CD8-positive, alpha-beta memory T cell (primary cell): ENCODE data around the gene SCGB2B2. TPM values are rescaled to one million over a fixed set of nuclear protein-coding genes. Genes with fewer than 3 reads are reported as not detected.

ENCODE experiments used
- CTCF ChIA-PET: fragments of 350-600 bp; sonication (Branson Sonifier 250); formaldehyde crosslinking; loops from one replicate; lab custom pipeline; 2021; ENCODE audit warnings: antibody characterized with exemption; lab: Charles Lee
- POLR2A ChIA-PET: fragments of 350-600 bp; sonication (Branson Sonifier 250); formaldehyde crosslinking; loops from one replicate; lab custom pipeline; 2021; ENCODE audit warnings: antibody characterized with exemption; lab: Charles Lee
- DNase-seq, 5 donors: peaks; one replicate each; pipeline versions ENCODE4 v3.0.0 to v3.0.0-alpha.2; 2020 to 2022; ENCODE audit warnings: mixed read lengths in 1 of 5
- H3K27ac ChIP-seq: one replicate; pipeline ENCODE4 v1.7.0; 2013; ENCODE audit warnings: low read depth, mild to moderate bottlenecking, low read length, moderate library complexity
- H3K27me3 ChIP-seq: 2 replicates; pipeline ENCODE4 v1.7.0; 2013; ENCODE audit warnings: low read length, mild to moderate bottlenecking; ENCODE audit not compliant: insufficient read depth, poor library complexity, severe bottlenecking
- H3K36me3 ChIP-seq: 2 replicates; pipeline ENCODE4 v1.7.0; 2013; ENCODE audit warnings: mild to moderate bottlenecking, low read length, moderate library complexity; ENCODE audit not compliant: insufficient read depth
- H3K4me1 ChIP-seq: 2 replicates; pipeline ENCODE4 v1.7.0; 2013; ENCODE audit warnings: mild to moderate bottlenecking, low read length, moderate library complexity; ENCODE audit not compliant: insufficient read depth
- H3K4me3 ChIP-seq: 2 replicates; pipeline ENCODE4 v1.7.0; 2013; ENCODE audit warnings: mild to moderate bottlenecking, low read length
- H3K9me3 ChIP-seq: 2 replicates; pipeline ENCODE4 v1.7.0; 2013; ENCODE audit warnings: mild to moderate bottlenecking, low read length
- H3K27ac Mint-ChIP-seq, 8 donors: one replicate each; pipeline ENCODE4 v1.8.0; 2020 to 2021; ENCODE audit warnings: mixed read lengths in 8 of 8, mild to moderate bottlenecking in 6 of 8, inconsistent platforms in 3 of 8, moderate library complexity in 3 of 8
- H3K27me3 Mint-ChIP-seq, 2 donors: one replicate each; pipeline ENCODE4 v1.8.0; 2020 to 2021; ENCODE audit warnings: mixed read lengths in 2 of 2, mild to moderate bottlenecking in 1 of 2, moderate library complexity in 1 of 2
- H3K36me3 Mint-ChIP-seq, 3 donors: one replicate each; pipeline ENCODE4 v1.8.0; 2020 to 2021; ENCODE audit warnings: mixed read lengths in 3 of 3, inconsistent platforms in 1 of 3, mild to moderate bottlenecking in 1 of 3
- H3K4me1 Mint-ChIP-seq, 3 donors: one replicate each; pipeline ENCODE4 v1.8.0; 2020 to 2021; ENCODE audit warnings: mixed read lengths in 3 of 3, inconsistent platforms in 1 of 3, mild to moderate bottlenecking in 1 of 3
- H3K4me3 Mint-ChIP-seq, 7 donors: one replicate each; pipeline ENCODE4 v1.8.0; 2020 to 2021; ENCODE audit warnings: mixed read lengths in 7 of 7, mild to moderate bottlenecking in 6 of 7, moderate library complexity in 4 of 7, inconsistent platforms in 2 of 7
- H3K9me3 Mint-ChIP-seq, 5 donors: one replicate each; pipeline ENCODE4 v1.8.0; 2020 to 2022; ENCODE audit warnings: mixed read lengths in 5 of 5, mild to moderate bottlenecking in 3 of 5, moderate library complexity in 2 of 5, inconsistent platforms in 1 of 5
- polyA plus RNA-seq: library from polyadenylated mRNA; unstranded; fragments of 300-500 nt; fragmentation: Illumina TruSeq; gene quantifications from one replicate; pipeline ENCODE4 v1.2.3, GENCODE V29; 2021
- total RNA-seq, 2 experiments: library from RNA; stranded (reverse); gene quantifications; one replicate each; pipeline ENCODE4 v1.2.3, GENCODE V29; 2021

The SCGB2B2 gene
- total and polyA plus RNA-seq, 3 experiments from 2014 or later: 0.22 to 0.29 TPM; not detected in 1

DNA sequence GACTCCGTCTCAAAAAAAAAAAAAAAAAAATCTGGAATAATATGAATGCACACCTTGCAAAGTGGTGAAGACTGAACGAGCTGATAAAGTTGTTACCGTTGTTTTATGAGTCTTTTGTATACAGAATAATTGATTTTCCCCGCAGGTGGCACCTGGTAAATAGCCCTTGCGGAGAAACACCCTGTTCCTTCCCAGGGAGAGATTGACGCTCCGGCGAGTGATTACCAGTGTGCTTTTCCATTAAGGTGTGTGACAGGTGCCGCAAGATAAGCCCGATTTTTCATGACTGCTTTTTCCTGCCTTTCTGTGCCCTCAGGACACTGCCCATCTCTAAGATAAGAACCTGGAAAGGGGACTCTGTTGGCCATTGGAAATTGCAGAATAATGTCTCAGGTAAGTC lies 1.5 kb upstream of the SCGB2B2 start:
- peak overlapping the region; percentile 95 to 100 (median 99) for H3K4me3 Mint-ChIP-seq
- peaks cover 31% of the 10 kb centered on the region for H3K36me3 ChIP-seq

DNA sequence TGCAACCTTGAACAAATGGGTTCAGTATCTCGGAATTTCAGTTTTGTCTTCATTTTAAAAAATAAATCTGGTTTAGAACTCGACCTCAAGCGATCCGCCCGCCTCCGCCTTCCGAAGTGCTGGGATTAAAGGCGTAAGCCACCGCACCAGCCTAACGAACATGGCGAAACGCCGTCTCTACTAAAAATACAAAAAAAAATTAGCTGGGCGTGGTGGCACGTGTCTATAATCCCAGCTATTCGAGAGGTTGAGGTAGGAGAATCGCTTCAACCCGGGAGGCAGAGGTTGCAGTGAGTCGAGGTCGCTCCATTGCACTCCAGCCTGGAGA lies 1.1 kb upstream of the SCGB2B2 start:
- peaks cover 28 to 43% (median 42%) of the 10 kb centered on the region in 3 donors for H3K4me1 Mint-ChIP-seq
- CTCF ChIA-PET: interaction anchor here (0.7 to 0.8 kb wide), 2 partner anchors 9 to 323 kb away, joined by 3 read pairs; no protein-coding TSS in a partner anchor

More for the DNA sequence above, 1.5 kb upstream of the SCGB2B2 start:
- Mint-ChIP-seq H3K9me3 (peaks cover 17 to 41% (median 31%) of the 10 kb centered on the region in 5 donors), H3K27me3 (peaks cover 11 to 19% of the 10 kb centered on the region in 2 donors), H3K36me3 (peaks cover 30 to 62% (median 55%) of the 10 kb centered on the region in 3 donors), H3K4me1 (peaks cover 28 to 43% (median 42%) of the 10 kb centered on the region in 3 donors), H3K27ac (peak overlapping the region; percentile 67 to 100 (median 96))
- ChIA-PET POLR2A (interaction anchor here (0.6 to 1.6 kb wide), 3 partner anchors 55 to 1289 kb away, joined by 3 to 12 read pairs (median 10); partner anchors contain the start of gene ZNF181), CTCF (interaction anchor here (0.8 kb wide), 1 partner anchor 9 kb away, joined by 3 read pairs; no protein-coding TSS in a partner anchor)
- DNase-seq: no peak
- Histone ChIP-seq H3K4me1 (peaks cover 17% of the 10 kb centered on the region), H3K27me3 (no peaks in the 10 kb centered on the region), H3K4me3 (peak overlapping the region; percentile 97), H3K27ac (no peak overlapping the region), H3K9me3 (peaks cover 3% of the 10 kb centered on the region)

DNA sequence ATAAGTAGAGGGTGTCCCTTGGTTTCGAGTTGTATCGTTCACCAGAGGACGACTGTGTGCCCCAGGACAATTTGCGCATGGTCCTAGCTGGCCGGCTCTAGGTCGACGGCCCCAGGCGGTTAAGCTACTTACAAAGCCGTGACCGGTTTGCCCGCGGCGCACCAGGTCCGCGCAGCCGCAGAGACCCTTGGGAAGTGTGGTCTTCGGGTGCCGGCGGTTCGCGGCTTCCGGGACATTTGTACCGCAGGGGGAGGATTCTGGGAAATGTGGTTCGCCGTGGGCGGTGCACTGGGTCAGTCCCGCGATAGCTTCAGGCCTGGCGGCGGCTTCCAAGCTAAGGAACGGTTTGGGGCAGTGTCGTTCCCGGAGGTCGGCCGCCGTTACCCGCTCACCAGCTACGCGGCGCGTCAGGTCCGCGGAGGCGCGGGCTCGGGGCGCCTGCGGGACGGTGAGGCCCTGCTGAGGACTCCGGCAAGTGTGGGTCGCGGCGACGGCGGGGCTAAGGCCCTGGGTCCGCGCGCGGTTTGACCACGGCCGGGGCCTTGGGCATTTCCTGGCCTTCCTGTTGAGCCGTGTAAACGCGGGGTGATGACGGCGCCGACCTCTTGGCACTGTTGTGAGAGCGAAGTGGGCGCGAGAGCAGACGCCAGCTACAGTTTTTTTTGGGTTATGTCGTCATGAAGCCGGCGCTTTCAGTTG lies 576 bp upstream of the SCGB2B2 start, which contains the start of gene ZNF302:
ZNF302 (plus strand) TSS at position 293 of the 699 bp plus-strand sequence. CDS start 1,127 bp downstream, outside the sequence.
- Mint-ChIP-seq H3K27me3 (peaks cover 11 to 28% of the 10 kb centered on the region in 2 donors), H3K27ac (peak within 1 kb of the TSS; percentile 94 to 100 (median 99)), H3K9me3 (peaks cover 10 to 34% (median 25%) of the 10 kb centered on the region in 5 donors), H3K4me1 (peaks cover 28 to 43% (median 42%) of the 10 kb centered on the region in 3 donors), H3K4me3 (peak within 1 kb of the TSS; percentile 95 to 100 (median 99)), H3K36me3 (peaks cover 26 to 53% (median 46%) of the 10 kb centered on the region in 3 donors)
- H3K27me3 ChIP-seq: no peaks in the 10 kb centered on the region
- H3K4me1 ChIP-seq: peaks cover 17% of the 10 kb centered on the region
- peaks cover 25% of the 10 kb centered on the region for H3K36me3 ChIP-seq
- ChIA-PET CTCF (interaction anchor here (0.7 to 0.8 kb wide), 2 partner anchors 10 to 323 kb away, joined by 3 read pairs; no protein-coding TSS in a partner anchor), POLR2A (interaction anchor here (0.6 to 1.6 kb wide), 3 partner anchors 56 to 1290 kb away, joined by 7 to 12 read pairs (median 10); partner anchors contain the start of gene ZNF181)
- H3K9me3 ChIP-seq: peaks cover 3% of the 10 kb centered on the region
- peak within 1 kb of the TSS; percentile 78 for H3K27ac ChIP-seq
- peak; percentile 88 to 94 (median 92) for DNase-seq
- H3K4me3 ChIP-seq: peak within 1 kb of the TSS; percentile 97

More for the DNA sequence above, 1.1 kb upstream of the SCGB2B2 start:
- H3K27me3 ChIP-seq: no peaks in the 10 kb centered on the region
- H3K36me3 Mint-ChIP-seq: peaks cover 31 to 58% (median 51%) of the 10 kb centered on the region in 3 donors
- DNase-seq: no peak
- peaks cover 11 to 23% of the 10 kb centered on the region in 2 donors for H3K27me3 Mint-ChIP-seq
- peaks cover 15 to 39% (median 30%) of the 10 kb centered on the region in 5 donors for H3K9me3 Mint-ChIP-seq
- H3K27ac ChIP-seq: peak overlapping the region; percentile 78
- peaks cover 30% of the 10 kb centered on the region for H3K36me3 ChIP-seq
- H3K4me3 ChIP-seq: peak overlapping the region; percentile 97
- H3K4me3 Mint-ChIP-seq: peak overlapping the region; percentile 95 to 100 (median 99)
- peak overlapping the region; percentile 82 to 100 (median 98) for H3K27ac Mint-ChIP-seq
- POLR2A ChIA-PET: interaction anchor here (0.6 to 1.6 kb wide), 4 partner anchors 56 to 1289 kb away, joined by 3 to 12 read pairs (median 8); partner anchors contain the start of gene ZNF181
- peaks cover 3% of the 10 kb centered on the region for H3K9me3 ChIP-seq
- peaks cover 17% of the 10 kb centered on the region for H3K4me1 ChIP-seq

DNA sequence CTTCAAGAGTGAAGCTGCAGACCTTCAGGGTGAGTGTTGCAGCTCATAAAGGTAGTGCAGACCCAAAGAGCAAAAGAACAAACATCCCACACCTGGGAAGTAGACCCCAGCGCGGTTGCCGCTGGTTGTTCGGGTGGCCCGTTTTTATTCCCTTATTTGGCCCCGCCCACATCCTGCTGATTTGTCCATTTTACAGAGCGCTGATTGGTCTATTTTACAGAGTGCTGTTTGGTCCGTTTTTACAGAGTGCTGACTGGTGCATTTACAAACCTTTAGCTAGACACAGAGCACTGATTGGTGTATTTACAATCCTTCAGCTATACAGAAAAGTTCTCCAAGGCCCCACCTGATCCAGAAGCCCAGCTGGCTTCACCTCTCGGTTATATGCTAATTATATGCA lies 1.0 kb downstream of the SCGB2B2 start:
- peak overlapping the region in 3 of 8 donors; percentile 17 to 99 (median 21) for H3K27ac Mint-ChIP-seq
- H3K4me3 Mint-ChIP-seq: peak overlapping the region in 5 of 7 donors; percentile 28 to 100 (median 95)
- peaks cover 21 to 38% (median 31%) of the 10 kb centered on the region in 3 donors for H3K36me3 Mint-ChIP-seq
- Histone ChIP-seq H3K4me1 (peaks cover 17% of the 10 kb centered on the region), H3K27ac (no peak overlapping the region), H3K27me3 (no peaks in the 10 kb centered on the region), H3K9me3 (no peaks in the 10 kb centered on the region), H3K4me3 (no peak overlapping the region), H3K36me3 (peaks cover 11% of the 10 kb centered on the region)
- DNase-seq: no peak
- ChIA-PET CTCF (interaction anchor here (1.6 kb wide), 1 partner anchor 37 kb away, joined by 4 read pairs; no protein-coding TSS in a partner anchor), POLR2A (no interaction called here)
- peaks cover 11 to 32% of the 10 kb centered on the region in 2 donors for H3K27me3 Mint-ChIP-seq
- peaks cover 28 to 43% (median 42%) of the 10 kb centered on the region in 3 donors for H3K4me1 Mint-ChIP-seq
- H3K9me3 Mint-ChIP-seq: peaks cover 4 to 23% (median 14%) of the 10 kb centered on the region in 5 donors

DNA sequence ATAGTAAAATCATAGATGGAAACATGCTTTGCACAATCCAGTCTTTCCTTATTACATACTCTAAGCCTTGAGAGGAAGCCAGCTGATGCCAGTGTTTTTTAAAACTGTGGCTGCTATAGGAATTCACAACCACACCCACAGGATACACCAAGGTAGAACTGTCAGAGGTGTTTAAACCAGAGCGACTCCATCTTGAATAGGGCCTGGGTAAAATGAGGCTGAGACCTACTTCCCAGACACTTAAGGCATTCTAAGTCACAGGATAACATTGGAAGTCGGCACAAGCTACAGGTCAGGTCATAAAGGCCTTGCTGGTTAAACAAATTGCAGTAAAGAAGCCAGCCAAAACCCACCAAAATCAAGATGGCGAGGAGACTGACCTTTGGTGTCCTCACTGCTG lies 1.7 kb downstream of the SCGB2B2 start:
- Histone ChIP-seq H3K27ac (no peak overlapping the region), H3K9me3 (no peaks in the 10 kb centered on the region), H3K27me3 (no peaks in the 10 kb centered on the region), H3K36me3 (peaks cover 11% of the 10 kb centered on the region), H3K4me3 (no peak overlapping the region), H3K4me1 (peaks cover 17% of the 10 kb centered on the region)
- peak overlapping the region in 1 of 8 donors; percentile 13 for H3K27ac Mint-ChIP-seq
- peak overlapping the region in 2 of 7 donors; percentile 51 to 63 for H3K4me3 Mint-ChIP-seq
- POLR2A ChIA-PET: no interaction called here
- peaks cover 16 to 31% (median 25%) of the 10 kb centered on the region in 3 donors for H3K36me3 Mint-ChIP-seq
- no peak for DNase-seq
- CTCF ChIA-PET: interaction anchor here (1.6 kb wide), 1 partner anchor 36 kb away, joined by 4 read pairs; no protein-coding TSS in a partner anchor
- peaks cover 11 to 32% of the 10 kb centered on the region in 2 donors for H3K27me3 Mint-ChIP-seq
- peaks cover 28 to 37% (median 37%) of the 10 kb centered on the region in 3 donors for H3K4me1 Mint-ChIP-seq
- H3K9me3 Mint-ChIP-seq: peaks cover 0 to 19% (median 8%) of the 10 kb centered on the region in 5 donors

DNA sequence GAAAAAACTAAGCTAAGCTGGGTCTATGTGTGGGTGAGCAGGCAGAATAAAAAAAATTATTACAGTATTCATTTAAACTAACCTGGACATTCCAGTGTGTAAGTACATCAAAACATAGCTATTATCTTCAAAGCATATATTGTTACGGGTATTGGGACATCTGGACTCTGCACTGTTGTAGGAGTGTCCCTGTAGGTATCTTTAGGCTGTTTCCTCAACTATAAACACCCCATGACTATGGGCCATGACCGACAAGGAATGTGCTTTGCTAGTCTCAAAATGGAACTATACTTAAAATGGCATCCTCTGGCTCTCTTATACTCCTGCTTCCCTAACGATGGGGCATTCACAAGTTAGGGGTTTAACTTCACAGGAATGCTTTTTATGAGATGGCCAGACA lies 3.4 kb downstream of the SCGB2B2 start:
- H3K27ac Mint-ChIP-seq: no peak overlapping the region
- peak overlapping the region in 1 of 7 donors; percentile 72 for H3K4me3 Mint-ChIP-seq
- peaks cover 13 to 32% of the 10 kb centered on the region in 2 donors for H3K27me3 Mint-ChIP-seq
- H3K36me3 Mint-ChIP-seq: peaks cover 5 to 15% (median 10%) of the 10 kb centered on the region in 3 donors
- peaks cover 11% of the 10 kb centered on the region for H3K4me1 ChIP-seq
- ChIA-PET POLR2A (no interaction called here), CTCF (interaction anchor here (1.2 kb wide), 1 partner anchor 21 kb away, joined by 3 read pairs; no protein-coding TSS in a partner anchor)
- no peaks in the 10 kb centered on the region for H3K9me3 ChIP-seq
- H3K4me3 ChIP-seq: no peak overlapping the region
- DNase-seq: no peak
- no peaks in the 10 kb centered on the region for H3K27me3 ChIP-seq
- H3K9me3 Mint-ChIP-seq: peaks cover 0 to 6% (median 3%) of the 10 kb centered on the region in 5 donors
- no peak overlapping the region for H3K27ac ChIP-seq
- H3K36me3 ChIP-seq: no peaks in the 10 kb centered on the region
- H3K4me1 Mint-ChIP-seq: peaks cover 15 to 20% (median 20%) of the 10 kb centered on the region in 3 donors

DNA sequence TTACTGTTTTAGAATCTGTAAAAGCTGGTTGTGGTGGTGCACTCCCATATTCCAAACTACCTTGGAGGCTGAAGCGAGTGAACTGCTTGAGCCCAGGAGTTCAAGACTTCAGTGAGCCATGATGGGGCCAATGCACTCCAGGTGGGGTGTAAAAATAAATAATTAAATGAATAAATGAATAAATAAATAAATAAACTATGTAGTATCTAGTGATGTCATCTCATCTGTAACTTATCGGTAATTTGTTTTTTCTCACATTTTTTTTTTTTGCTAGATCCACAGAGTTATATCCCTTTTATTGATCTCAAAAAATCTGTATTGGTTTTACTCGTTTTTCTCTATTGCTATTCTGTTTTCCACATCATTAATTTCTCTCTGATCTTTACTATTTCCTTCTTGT lies 5.0 kb downstream of the SCGB2B2 start:
- CTCF ChIA-PET: no interaction called here
- no peak for DNase-seq
- Histone ChIP-seq H3K27ac (no peak overlapping the region), H3K4me1 (peaks cover 14% of the 10 kb centered on the region), H3K36me3 (no peaks in the 10 kb centered on the region), H3K9me3 (no peaks in the 10 kb centered on the region), H3K4me3 (no peak overlapping the region), H3K27me3 (no peaks in the 10 kb centered on the region)
- Mint-ChIP-seq H3K9me3 (peaks cover 0 to 3% (median 0%) of the 10 kb centered on the region in 5 donors), H3K4me1 (peaks cover 11 to 18% (median 17%) of the 10 kb centered on the region in 3 donors), H3K27ac (peak overlapping the region in 1 of 8 donors; percentile 79), H3K4me3 (peak overlapping the region in 1 of 7 donors; percentile 24), H3K27me3 (peaks cover 5 to 32% of the 10 kb centered on the region in 2 donors), H3K36me3 (peaks cover 3 to 10% (median 5%) of the 10 kb centered on the region in 3 donors)
- POLR2A ChIA-PET: no interaction called here
